ENCODE results near the gene WNT3. TPM values are rescaled to one million over a fixed set of nuclear protein-coding genes. Genes with fewer than 3 reads are reported as not detected.

The WNT3 gene
- total RNA-seq, 2 experiments from 2014 or later = 4.9 to 5.1 TPM

- Histone ChIP-seq H2AFZ (ENCODE audit: low read length) (peak overlapping the region; percentile 55; the same call in 1 of the 2 replicates), H3K79me2 (ENCODE audit: insufficient read depth, low read depth, low read length) (no peaks in the 10 kb centered on the region), H3K4me2 (ENCODE audit: low read length) (peak overlapping the region; percentile 80; the same call in 1 of the 2 replicates), H3K4me3 (ENCODE audit: low read depth, low read length, poor library complexity, severe bottlenecking) (no peak overlapping the region), H3K36me3 (ENCODE audit: insufficient read depth, low read length) (no peaks in the 10 kb centered on the region), H3K27ac (ENCODE audit: low read depth, low read length, poor library complexity, severe bottlenecking) (no peak overlapping the region), H3K9me2 (ENCODE audit: insufficient read depth, low read length) (no peaks in the 10 kb centered on the region), H4K20me1 (ENCODE audit: insufficient read depth, low read length) (no peaks in the 10 kb centered on the region), H3K4me1 (ENCODE audit: insufficient read depth, low read length, poor library complexity, severe bottlenecking) (peaks cover 35% of the 10 kb centered on the region), H3K9me3 (ENCODE audit: low read length) (no peaks in the 10 kb centered on the region)
- ChIA-PET POLR2A (no interaction called here), CTCF (ENCODE audit: unreplicated experiment) (no interaction called here)
- TF ChIP-seq CTCF (conservative IDR thresholded peaks at IDR 0.05; ENCODE audit: low read length) = no peak
- TF ChIP-seq EZH2phosphoT487 (IDR thresholded peaks at IDR 0.05; ENCODE audit: borderline replicate concordance, low read depth, low read length) = no peak
- DNase-seq (ENCODE audit: low spot score) = peak; percentile 34
- intact Hi-C loops (cut with micrococcal nuclease; ENCODE audit: unreplicated experiment) = no loop called here
- no TSS peak for BruUV-seq (replicated peaks)
Measured at GRCh38 chr17:46773221-46773605, 45.3 kb downstream of the WNT3 start.

GRCh38 chr17:46772475-46773220 lies 45.8 kb downstream of the WNT3 start:
- intact Hi-C loops (cut with micrococcal nuclease; ENCODE audit: unreplicated experiment) = no loop called here
- Histone ChIP-seq H2AFZ (ENCODE audit: low read length) (peak overlapping the region; percentile 85; the same call in 1 of the 2 replicates), H3K4me2 (ENCODE audit: low read length) (peak overlapping the region; percentile 80), H3K36me3 (ENCODE audit: insufficient read depth, low read length) (no peaks in the 10 kb centered on the region), H4K20me1 (ENCODE audit: insufficient read depth, low read length) (no peaks in the 10 kb centered on the region), H3K9me3 (ENCODE audit: low read length) (no peaks in the 10 kb centered on the region), H3K4me1 (ENCODE audit: insufficient read depth, low read length, poor library complexity, severe bottlenecking) (peaks cover 36% of the 10 kb centered on the region), H3K79me2 (ENCODE audit: insufficient read depth, low read depth, low read length) (no peaks in the 10 kb centered on the region), H3K9me2 (ENCODE audit: insufficient read depth, low read length) (no peaks in the 10 kb centered on the region), H3K27ac (ENCODE audit: low read depth, low read length, poor library complexity, severe bottlenecking) (no peak overlapping the region), H3K4me3 (ENCODE audit: low read depth, low read length, poor library complexity, severe bottlenecking) (peak overlapping the region; percentile 68)
- CTCF ChIA-PET (ENCODE audit: unreplicated experiment) = no interaction called here
- no TSS peak for BruUV-seq (replicated peaks)
- DNase-seq (ENCODE audit: low spot score) = no peak
- TF ChIP-seq EZH2phosphoT487 (IDR thresholded peaks at IDR 0.05; ENCODE audit: borderline replicate concordance, low read depth, low read length) (no peak), CTCF (conservative IDR thresholded peaks at IDR 0.05; ENCODE audit: low read length) (no peak)
- POLR2A ChIA-PET = no interaction called here
